Adrenal gland (tissue), 12 donors: ENCODE data around the gene APLP1. TPM values are rescaled to one million over a fixed set of nuclear protein-coding genes. Genes with fewer than 3 reads are reported as not detected.
A peak's percentile ranks its signal among the peaks of the same experiment; 100 is the strongest.
"Not testable (repeated sequence)": the region's sequence is repeated elsewhere in the genome, so short reads cannot be mapped to it uniquely, and the experiment has no call there.

Experiments
- DNase-seq, 7 donors: peaks; one replicate each; pipeline ENCODE4 v3.0.0-alpha.2; 2019 to 2020
- H3K27ac ChIP-seq, 5 donors: fragments of 200-600 bp; sonication (generic) in 4 of 5; 1 replicate in 3 of 5; 2 replicates in 2 of 5; pipeline versions ENCODE4 v1.5.1 to v1.8.0; 2016 to 2020; ENCODE audit warnings: mild to moderate bottlenecking in 1 of 5
- H3K27me3 ChIP-seq: fragments of 200-600 bp; 2 replicates; pipeline ENCODE4 v1.8.0; 2021
- H3K36me3 ChIP-seq, 2 donors: fragments of 200-600 bp; replicated peaks in 1 of 2; 1 replicate in 1 of 2; 2 replicates in 1 of 2; pipeline versions ENCODE4 v1.5.1 to v1.8.0; 2018 to 2022
- H3K4me1 ChIP-seq, 2 donors: fragments of 200-600 bp; replicated peaks in 1 of 2; 1 replicate in 1 of 2; 2 replicates in 1 of 2; pipeline versions ENCODE4 v1.5.1 to v1.8.0; 2018 to 2021
- H3K4me3 ChIP-seq, 4 donors: fragments of 200-600 bp; sonication (generic) in 3 of 4; one replicate each; pipeline ENCODE4 v1.5.1; 2016 to 2018
- H3K9me3 ChIP-seq, 3 donors: fragments of 200-600 bp; sonication (generic) in 1 of 3; replicated peaks in 1 of 3; 1 replicate in 2 of 3; 2 replicates in 1 of 3; pipeline versions ENCODE4 v1.5.1 to v1.8.0; 2016 to 2021
- POLR2A ChIP-seq, 2 donors: fragments of 450-650 bp; IDR thresholded peaks; one replicate each; pipeline ENCODE4 v1.6.1; 2017; ENCODE audit warnings: antibody characterized with exemption in 2 of 2, mild to moderate bottlenecking in 2 of 2, moderate library complexity in 1 of 2
- WGBS, 4 donors: extraction: QIAGEN DNeasy Blood & Tissue Kit in 2 of 4; methylation state at CpG; one replicate each; pipeline versions ENCODE4 v1.1.5 to v1.1.7; 2013 to 2017; 5-methylcytosine and 5-hydroxymethylcytosine counted together
- intact Hi-C, 2 donors: fragments of 100-400 bp; cut with DNase I; formaldehyde crosslinking; loops; one replicate each; pipeline versions ENCODE4 v1.14.1 to v1.15.0; 2022 to 2023
- polyA plus RNA-seq, 3 donors: library from polyadenylated mRNA; stranded (reverse); fragments of 200-250 nt in 2 of 3; fragments of 350-450 nt in 1 of 3; fragmentation: Illumina TruSeq in 1 of 3; extraction: RNeasy Lipid Tissue Mini Kit (QIAGEN cat#74804) in 1 of 3; gene quantifications; one replicate each; pipeline ENCODE4 v1.2.3, GENCODE V29; 2013 to 2014
- total RNA-seq, 9 donors: library from RNA; depleted of rRNA in 4 of 9; stranded (reverse); fragments of >200 nt in 4 of 9; fragments of 120-200 nt in 1 of 9; fragmentation: NEBNext Ultra II Directional in 1 of 9; extraction: Animal tissue kit (Norgen Biotek cat#: 25700) in 1 of 9; gene quantifications; one replicate each; pipeline versions ENCODE4 v1.1.0 to v1.2.4, GENCODE V29; 2013 to 2023
- TF ChIP-seq, protein P1 (sequence below), 6 experiments: fragments of 450-650 bp in 4 of 6; fragments of 200-600 bp in 2 of 6; sonication (generic) in 1 of 6; IDR thresholded peaks; 1 replicate in 5 of 6; 2 replicates in 1 of 6; pipeline versions ENCODE4 v1.5.1 to v1.8.0; 2016 to 2021; ENCODE audit warnings: antibody characterized with exemption in 6 of 6, mild to moderate bottlenecking in 2 of 6, moderate library complexity in 1 of 6
- donor health status: healthy with polysubstance abuse.
- donor health status: Bipolar disorder and iron deficiency.
- donor health status: DM: yes; HTN: yes; CAD: no.
- donor health status: DM: no; HTN: no; CAD: no.
- donor health status: DM: no; HTN: no; CAD: no.
- donor health status: DM: yes; HTN: yes; CAD: no.

Gene APLP1
- total and polyA plus RNA-seq, 12 donors = 1.0 to 278 (median 31.0) TPM

DNA sequence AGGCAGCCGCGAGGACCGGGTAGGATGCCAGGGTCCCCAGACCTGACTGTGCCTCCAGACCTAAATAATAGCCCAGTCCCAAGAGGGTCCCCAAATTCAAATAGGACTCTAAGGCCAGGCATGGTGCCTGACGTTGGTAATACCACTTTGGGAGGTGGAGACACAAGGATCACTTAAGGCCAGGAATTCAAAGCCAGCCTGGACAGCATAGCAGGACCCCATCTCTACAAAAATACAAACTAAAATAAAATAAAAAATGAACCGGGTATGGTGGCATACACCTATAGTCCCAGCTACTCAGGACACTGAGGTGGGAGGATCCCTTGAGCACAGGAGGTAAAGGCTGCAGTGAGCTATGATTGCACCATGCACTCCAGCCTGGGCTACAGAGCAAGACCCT lies 5.4 kb upstream of the APLP1 start:
- H3K27me3 ChIP-seq = peaks cover 18% of the 10 kb centered on the region
- no peak overlapping the region for H3K4me3 ChIP-seq

DNA sequence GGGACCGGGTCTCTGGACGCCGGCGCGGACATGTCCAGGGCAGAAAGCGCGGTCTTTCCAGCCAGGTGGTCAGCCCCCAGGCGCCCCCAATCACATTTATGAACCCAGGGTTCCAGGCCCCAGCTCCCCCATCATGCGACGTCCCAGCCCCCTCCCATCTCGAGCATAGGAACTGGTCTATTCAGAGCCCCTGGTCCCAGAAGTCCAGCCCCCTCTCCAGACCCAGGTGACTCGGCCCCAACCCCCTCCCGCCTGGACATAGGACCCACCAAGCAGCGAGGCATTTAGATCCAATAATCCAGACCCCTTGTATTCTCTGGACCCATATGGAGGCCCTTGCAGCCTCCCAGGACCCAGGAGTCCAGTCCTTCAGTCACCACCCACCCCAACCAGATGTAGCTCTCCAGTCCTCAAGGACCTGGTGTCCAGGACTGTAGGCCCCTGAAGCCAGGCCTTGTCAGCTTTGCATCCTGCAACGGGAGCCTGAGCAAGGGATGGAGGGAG lies 501 bp downstream of the APLP1 start:
- no peak for TF ChIP-seq POLR2A (IDR thresholded peaks at IDR 0.05)
- TF ChIP-seq, protein P1, sequence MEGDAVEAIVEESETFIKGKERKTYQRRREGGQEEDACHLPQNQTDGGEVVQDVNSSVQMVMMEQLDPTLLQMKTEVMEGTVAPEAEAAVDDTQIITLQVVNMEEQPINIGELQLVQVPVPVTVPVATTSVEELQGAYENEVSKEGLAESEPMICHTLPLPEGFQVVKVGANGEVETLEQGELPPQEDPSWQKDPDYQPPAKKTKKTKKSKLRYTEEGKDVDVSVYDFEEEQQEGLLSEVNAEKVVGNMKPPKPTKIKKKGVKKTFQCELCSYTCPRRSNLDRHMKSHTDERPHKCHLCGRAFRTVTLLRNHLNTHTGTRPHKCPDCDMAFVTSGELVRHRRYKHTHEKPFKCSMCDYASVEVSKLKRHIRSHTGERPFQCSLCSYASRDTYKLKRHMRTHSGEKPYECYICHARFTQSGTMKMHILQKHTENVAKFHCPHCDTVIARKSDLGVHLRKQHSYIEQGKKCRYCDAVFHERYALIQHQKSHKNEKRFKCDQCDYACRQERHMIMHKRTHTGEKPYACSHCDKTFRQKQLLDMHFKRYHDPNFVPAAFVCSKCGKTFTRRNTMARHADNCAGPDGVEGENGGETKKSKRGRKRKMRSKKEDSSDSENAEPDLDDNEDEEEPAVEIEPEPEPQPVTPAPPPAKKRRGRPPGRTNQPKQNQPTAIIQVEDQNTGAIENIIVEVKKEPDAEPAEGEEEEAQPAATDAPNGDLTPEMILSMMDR (IDR thresholded peaks at IDR 0.05) = no peak
- H3K4me3 ChIP-seq = peak overlapping the region in 2 of 4 donors; percentile 11 to 68
- 0 to 6% (median 4%) methylated on average over 1 to 15 of the region's 15 CpGs for WGBS, 4 donors
- H3K4me1 ChIP-seq = peaks cover 4 to 5% of the 10 kb centered on the region in 2 donors
- intact Hi-C loops = no loop called here
- no peaks in the 10 kb centered on the region for H3K9me3 ChIP-seq
- no peak overlapping the region for H3K27ac ChIP-seq
- DNase-seq = no peak
- H3K27me3 ChIP-seq = peaks cover 11% of the 10 kb centered on the region
- H3K36me3 ChIP-seq = no peaks in the 10 kb centered on the region

More for the DNA sequence above, 5.4 kb upstream of the APLP1 start:
- intact Hi-C loops = no loop called here
- WGBS, 4 donors = 84 to 90% (median 85%) methylated on average over 5 of the region's 5 CpGs
- no peaks in the 10 kb centered on the region for H3K36me3 ChIP-seq
- no peaks in the 10 kb centered on the region for H3K4me1 ChIP-seq
- TF ChIP-seq, protein P1 (IDR thresholded peaks at IDR 0.05) = no peak
- no peak for TF ChIP-seq POLR2A (IDR thresholded peaks at IDR 0.05)
- H3K27ac ChIP-seq = no peak overlapping the region
- no peaks in the 10 kb centered on the region for H3K9me3 ChIP-seq
- DNase-seq = no peak

DNA sequence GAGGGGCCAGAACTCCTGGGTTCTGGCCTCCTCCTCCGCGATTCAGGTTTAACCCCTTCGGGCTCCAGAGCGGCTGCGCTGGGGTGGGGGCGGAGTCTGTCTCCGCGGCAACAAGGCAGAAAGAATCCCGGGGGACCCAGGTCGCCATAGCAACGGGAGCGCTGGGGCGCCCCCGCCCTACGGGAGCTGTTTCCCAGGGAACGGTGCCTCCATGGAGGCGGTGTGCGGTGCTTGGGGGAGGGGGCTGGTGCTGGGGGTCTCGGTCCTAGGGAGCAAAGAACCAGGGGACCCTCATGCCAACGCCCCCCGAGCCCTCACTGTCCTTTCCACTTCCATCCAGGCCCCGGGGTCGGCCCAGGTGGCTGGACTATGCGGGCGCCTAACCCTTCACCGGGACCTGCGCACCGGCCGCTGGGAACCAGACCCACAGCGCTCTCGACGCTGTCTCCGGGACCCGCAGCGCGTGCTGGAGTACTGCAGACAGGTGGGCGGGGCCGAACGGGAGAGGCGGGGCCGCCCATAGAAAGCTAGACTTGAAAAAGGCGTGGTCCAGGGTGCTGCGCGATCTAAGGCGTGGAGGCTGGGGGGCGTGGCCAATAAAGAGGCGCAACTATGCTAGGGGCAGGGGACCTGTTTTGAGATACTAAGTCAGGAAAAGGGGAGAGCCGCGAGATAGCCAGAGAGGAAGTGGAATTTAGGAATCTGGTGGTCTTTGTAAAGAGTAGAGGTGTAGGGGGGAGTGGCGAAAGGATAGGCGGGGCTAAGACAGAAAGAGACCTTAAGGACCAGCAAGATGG lies 1.2 kb downstream of the APLP1 start:
- peak; percentile 45 to 87 (median 53) for DNase-seq
- H3K36me3 ChIP-seq = no peaks in the 10 kb centered on the region
- no peak overlapping the region for H3K27ac ChIP-seq
- no peaks in the 10 kb centered on the region for H3K9me3 ChIP-seq
- intact Hi-C loops = no loop called here
- 2 to 4% (median 3%) methylated on average over 35 to 51 of the region's 51 CpGs for WGBS, 4 donors
- no peak overlapping the region for H3K4me3 ChIP-seq
- H3K27me3 ChIP-seq = peaks cover 11% of the 10 kb centered on the region
- no peak for TF ChIP-seq POLR2A (IDR thresholded peaks at IDR 0.05)
- TF ChIP-seq, protein P1 (IDR thresholded peaks at IDR 0.05) = no peak
- peaks cover 4 to 5% of the 10 kb centered on the region in 2 donors for H3K4me1 ChIP-seq

DNA sequence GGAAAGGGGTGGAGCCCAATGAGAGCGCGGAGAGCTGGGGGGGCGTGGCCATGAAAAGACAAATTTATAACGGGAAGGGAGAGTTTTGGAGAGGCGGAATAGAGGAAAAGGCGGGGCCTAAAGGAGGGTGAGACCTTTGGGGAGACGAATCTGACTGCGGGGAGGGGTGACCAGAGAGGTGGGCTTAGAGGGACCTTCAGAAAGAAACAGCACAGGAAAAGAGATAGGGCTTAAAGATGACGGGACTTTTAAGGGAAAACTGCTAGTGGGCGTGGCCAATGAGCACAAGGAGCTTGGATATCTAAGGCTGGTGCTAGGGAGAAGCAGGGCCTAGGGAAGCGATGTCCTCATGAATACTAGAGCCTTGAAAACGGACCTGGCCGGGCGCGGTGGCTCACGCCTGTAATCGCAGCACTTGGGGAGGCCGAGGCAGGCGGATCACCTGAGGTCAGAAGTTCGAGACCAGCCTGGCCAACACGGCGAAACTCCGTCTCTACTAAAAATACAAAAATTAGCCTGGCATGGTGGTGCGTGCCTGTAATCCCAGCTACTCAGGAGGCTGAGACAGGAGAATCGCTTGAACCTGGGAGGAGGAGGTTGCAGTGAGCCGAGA lies 1.9 kb downstream of the APLP1 start:
- H3K9me3 ChIP-seq, H3K36me3 ChIP-seq, DNase-seq, H3K4me1 ChIP-seq, intact Hi-C loops, H3K4me3 ChIP-seq, H3K27ac ChIP-seq: not testable (repeated sequence)
- peaks cover 11% of the 10 kb centered on the region for H3K27me3 ChIP-seq
- 37 to 44% (median 38%) methylated on average over 26 of the region's 26 CpGs for WGBS, 4 donors
